ENCODE data around the gene WRAP53.

WRAP53 gene

GRCh38 chr17:7684851-7685532 is 3.3 kb upstream of the WRAP53 start:
- Histone ChIP-seq H3F3A (ENCODE audit: insufficient read depth, low read length) (no peaks in the 10 kb centered on the region), H3K79me2 (ENCODE audit: insufficient read depth, low read length) (peaks cover 49% of the 10 kb centered on the region), H3K9ac (ENCODE audit: low read length) (peak overlapping the region; percentile 99), H3K4me2 (ENCODE audit: low read length) (peak overlapping the region; percentile 81), H3K27me3 (ENCODE audit: insufficient read depth, low read length) (no peaks in the 10 kb centered on the region), H3K9me2 (ENCODE audit: low read depth, low read length) (no peaks in the 10 kb centered on the region), H3K27ac (ENCODE audit: low read depth, low read length, poor library complexity, severe bottlenecking) (peak overlapping the region; percentile 95), H3K4me3 (ENCODE audit: low read depth, low read length, poor library complexity, severe bottlenecking) (peak overlapping the region; percentile 95), H3K9me3 (ENCODE audit: low read length) (no peaks in the 10 kb centered on the region), H2AFZ (ENCODE audit: low read length) (no peak overlapping the region), H3K36me3 (ENCODE audit: insufficient read depth, low read length) (peaks cover 37% of the 10 kb centered on the region), H3K4me1 (ENCODE audit: insufficient read depth, low read length, severe bottlenecking) (peaks cover 34% of the 10 kb centered on the region), H4K20me1 (ENCODE audit: insufficient read depth, low read length) (no peaks in the 10 kb centered on the region)
- TF ChIP-seq CTCF (IDR thresholded peaks at IDR 0.05; ENCODE audit: low read length) (no peak), EZH2 (IDR thresholded peaks at IDR 0.05; ENCODE audit: borderline replicate concordance, low read length) (no peak)

- Histone ChIP-seq H3K27me3 (ENCODE audit: insufficient read depth, low read length) (no peaks in the 10 kb centered on the region), H2AFZ (ENCODE audit: low read length) (no peak overlapping the region), H3K9me2 (ENCODE audit: low read depth, low read length) (no peaks in the 10 kb centered on the region), H3K9me3 (ENCODE audit: low read length) (no peaks in the 10 kb centered on the region), H3K36me3 (ENCODE audit: insufficient read depth, low read length) (peaks cover 37% of the 10 kb centered on the region), H3K27ac (ENCODE audit: low read depth, low read length, poor library complexity, severe bottlenecking) (peak overlapping the region; percentile 95), H3K9ac (ENCODE audit: low read length) (peak overlapping the region; percentile 99), H3F3A (ENCODE audit: insufficient read depth, low read length) (no peaks in the 10 kb centered on the region), H3K4me3 (ENCODE audit: low read depth, low read length, poor library complexity, severe bottlenecking) (peak overlapping the region; percentile 95), H4K20me1 (ENCODE audit: insufficient read depth, low read length) (no peaks in the 10 kb centered on the region), H3K4me1 (ENCODE audit: insufficient read depth, low read length, severe bottlenecking) (peaks cover 34% of the 10 kb centered on the region), H3K79me2 (ENCODE audit: insufficient read depth, low read length) (peaks cover 45% of the 10 kb centered on the region), H3K4me2 (ENCODE audit: low read length) (peak overlapping the region; percentile 81)
- TF ChIP-seq CTCF (IDR thresholded peaks at IDR 0.05; ENCODE audit: low read length) (no peak), EZH2 (IDR thresholded peaks at IDR 0.05; ENCODE audit: borderline replicate concordance, low read length) (no peak)
Measured at GRCh38 chr17:7685533-7686221, 2.6 kb upstream of the WRAP53 start.

GRCh38 chr17:7686222-7687071 is 1.8 kb upstream of the WRAP53 start:
- Histone ChIP-seq H3K27me3 (ENCODE audit: insufficient read depth, low read length) (no peaks in the 10 kb centered on the region), H3K4me3 (ENCODE audit: low read depth, low read length, poor library complexity, severe bottlenecking) (peak overlapping the region; percentile 95), H3K4me2 (ENCODE audit: low read length) (peak overlapping the region; percentile 81), H2AFZ (ENCODE audit: low read length) (no peak overlapping the region), H3K27ac (ENCODE audit: low read depth, low read length, poor library complexity, severe bottlenecking) (peak overlapping the region; percentile 95), H3F3A (ENCODE audit: insufficient read depth, low read length) (no peaks in the 10 kb centered on the region), H4K20me1 (ENCODE audit: insufficient read depth, low read length) (no peaks in the 10 kb centered on the region), H3K4me1 (ENCODE audit: insufficient read depth, low read length, severe bottlenecking) (peaks cover 34% of the 10 kb centered on the region), H3K9ac (ENCODE audit: low read length) (peak overlapping the region; percentile 99), H3K9me2 (ENCODE audit: low read depth, low read length) (no peaks in the 10 kb centered on the region), H3K79me2 (ENCODE audit: insufficient read depth, low read length) (peaks cover 41% of the 10 kb centered on the region), H3K36me3 (ENCODE audit: insufficient read depth, low read length) (peaks cover 37% of the 10 kb centered on the region), H3K9me3 (ENCODE audit: low read length) (no peaks in the 10 kb centered on the region)
- TF ChIP-seq EZH2 (IDR thresholded peaks at IDR 0.05; ENCODE audit: borderline replicate concordance, low read length) = no peak
- TF ChIP-seq CTCF (IDR thresholded peaks at IDR 0.05; ENCODE audit: low read length) = no peak

Measured in OCI-LY1 (cell line).